ENCODE measurements around the gene KRT76.

GRCh38 chr12:52771505-52771904 is 5.6 kb downstream of the KRT76 start:
- TF ChIP-seq CTCF (conservative IDR thresholded peaks at IDR 0.05; ENCODE audit: low read depth, low read length) (no peak), EZH2 (IDR thresholded peaks at IDR 0.05; ENCODE audit: low read length, unreplicated experiment) (no peak)

Measured in PC-3 (cell line).